Memory B cell (primary cell): Measurements from ENCODE around the gene RFT1.

Experiments
- ATAC-seq: fragments of 150-1000 bp; cut with Tn5 transposase; 2 replicates; pipeline ENCODE4 v1.10.0; 2021; ENCODE audit warnings: low read depth, mild to moderate bottlenecking, moderate library complexity
- DNase-seq, 2 donors: peaks; one replicate each; pipeline ENCODE4 v3.0.0; 2022; ENCODE audit warnings: low spot score in 2 of 2
- H3K27ac Mint-ChIP-seq: one replicate; pipeline ENCODE4 v1.8.0; 2022; ENCODE audit warnings: mild to moderate bottlenecking, moderate library complexity, mixed read lengths
- H3K27me3 Mint-ChIP-seq: one replicate; pipeline ENCODE4 v1.8.0; 2022; ENCODE audit warnings: mixed read lengths
- H3K36me3 Mint-ChIP-seq: one replicate; pipeline ENCODE4 v1.8.0; 2022; ENCODE audit warnings: mild to moderate bottlenecking, mixed read lengths
- H3K4me1 Mint-ChIP-seq: one replicate; pipeline ENCODE4 v1.8.0; 2022; ENCODE audit warnings: mixed read lengths
- H3K4me3 Mint-ChIP-seq: one replicate; pipeline ENCODE4 v1.8.0; 2022; ENCODE audit warnings: mild to moderate bottlenecking, moderate library complexity, mixed read lengths
- H3K9me3 Mint-ChIP-seq: one replicate; pipeline ENCODE4 v1.8.0; 2022; ENCODE audit warnings: mixed read lengths

Gene RFT1

GRCh38 chr3:53149006-53149690 lies 18.9 kb upstream of the RFT1 start:
- H3K4me1 Mint-ChIP-seq: peaks cover 2% of the 10 kb centered on the region
- no peaks in the 10 kb centered on the region for H3K36me3 Mint-ChIP-seq
- DNase-seq (no peak), ATAC-seq (no peak)
- peaks cover 3% of the 10 kb centered on the region for H3K27me3 Mint-ChIP-seq
- no peaks in the 10 kb centered on the region for H3K9me3 Mint-ChIP-seq
- H3K27ac Mint-ChIP-seq: no peak overlapping the region
- H3K4me3 Mint-ChIP-seq: no peak overlapping the region

DNA sequence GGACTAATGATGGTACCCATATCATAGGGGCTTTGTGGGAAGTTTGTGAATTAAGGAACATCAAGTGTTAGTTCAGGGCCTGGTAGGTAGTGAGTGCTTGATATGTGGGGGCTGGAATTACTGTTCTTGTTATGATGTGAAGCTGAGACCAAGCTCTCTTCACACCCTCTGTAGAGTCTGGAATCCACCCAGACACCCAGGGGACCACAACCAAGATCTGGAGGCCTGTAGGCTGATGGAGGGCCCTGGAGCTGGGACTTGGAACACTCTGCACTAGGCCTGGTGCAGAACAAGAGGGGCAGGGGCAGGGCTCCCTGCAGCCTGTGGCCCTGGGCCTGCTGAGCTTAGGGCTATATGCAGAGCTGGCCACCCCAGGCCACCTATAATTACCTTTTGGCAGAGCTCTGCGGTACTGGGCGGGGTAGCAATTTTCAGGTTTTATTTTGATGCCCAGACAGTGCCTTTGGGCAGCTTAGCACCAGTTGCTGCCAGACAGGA lies 17.7 kb upstream of the RFT1 start:
- no peaks in the 10 kb centered on the region for H3K9me3 Mint-ChIP-seq
- no peaks in the 10 kb centered on the region for H3K36me3 Mint-ChIP-seq
- ATAC-seq (no peak), DNase-seq (no peak)
- peaks cover 2% of the 10 kb centered on the region for H3K4me1 Mint-ChIP-seq
- no peak overlapping the region for H3K27ac Mint-ChIP-seq
- no peak overlapping the region for H3K4me3 Mint-ChIP-seq
- H3K27me3 Mint-ChIP-seq: no peaks in the 10 kb centered on the region

DNA sequence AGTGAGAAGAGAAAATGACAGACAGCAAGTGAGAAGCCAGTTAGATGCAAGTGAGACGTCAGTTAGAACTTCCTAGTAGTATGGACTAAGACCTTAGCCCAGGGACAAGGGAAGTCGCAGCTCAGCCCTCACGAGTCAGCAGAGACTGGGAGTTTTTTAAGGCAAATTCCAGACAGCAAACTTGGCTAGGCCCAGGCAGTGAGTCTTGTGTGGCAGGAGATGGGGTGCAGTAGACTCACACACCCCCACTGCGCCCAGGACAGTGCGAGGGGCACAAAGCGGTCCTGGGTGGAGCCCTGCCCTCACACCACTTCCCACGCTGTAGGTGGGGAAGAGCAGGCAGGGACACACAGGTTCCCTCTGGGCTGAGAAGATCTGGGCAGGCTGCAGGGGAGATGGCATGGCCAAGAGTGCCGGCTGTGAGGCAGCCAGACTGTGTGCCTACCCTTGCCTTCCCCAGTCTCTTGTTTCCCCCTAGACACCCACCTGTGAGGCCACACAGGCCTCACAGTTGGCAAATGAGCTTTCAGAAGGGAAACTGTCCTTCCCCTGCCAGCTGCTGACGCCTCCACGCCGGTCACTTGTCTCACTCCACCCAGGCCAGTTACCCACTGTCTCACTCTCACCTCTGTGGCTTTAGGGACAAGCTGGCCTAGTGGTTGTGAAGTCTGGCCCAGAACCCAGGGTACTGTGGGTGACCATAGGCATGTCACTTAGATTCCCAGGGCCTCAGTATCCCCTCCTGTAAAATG lies 17.1 kb upstream of the RFT1 start:
- no peak for DNase-seq
- no peak for ATAC-seq

GRCh38 chr3:53146319-53146891 lies 16.2 kb upstream of the RFT1 start:
- Mint-ChIP-seq H3K4me3 (no peak overlapping the region), H3K4me1 (peaks cover 2% of the 10 kb centered on the region), H3K36me3 (no peaks in the 10 kb centered on the region), H3K27ac (no peak overlapping the region), H3K9me3 (no peaks in the 10 kb centered on the region), H3K27me3 (no peaks in the 10 kb centered on the region)
- no peak for ATAC-seq
- DNase-seq: no peak

More for the DNA sequence above, 17.1 kb upstream of the RFT1 start:
- H3K4me3 Mint-ChIP-seq: no peak overlapping the region
- H3K9me3 Mint-ChIP-seq: no peaks in the 10 kb centered on the region
- no peaks in the 10 kb centered on the region for H3K27me3 Mint-ChIP-seq
- no peaks in the 10 kb centered on the region for H3K36me3 Mint-ChIP-seq
- peaks cover 2% of the 10 kb centered on the region for H3K4me1 Mint-ChIP-seq
- no peak overlapping the region for H3K27ac Mint-ChIP-seq

DNA sequence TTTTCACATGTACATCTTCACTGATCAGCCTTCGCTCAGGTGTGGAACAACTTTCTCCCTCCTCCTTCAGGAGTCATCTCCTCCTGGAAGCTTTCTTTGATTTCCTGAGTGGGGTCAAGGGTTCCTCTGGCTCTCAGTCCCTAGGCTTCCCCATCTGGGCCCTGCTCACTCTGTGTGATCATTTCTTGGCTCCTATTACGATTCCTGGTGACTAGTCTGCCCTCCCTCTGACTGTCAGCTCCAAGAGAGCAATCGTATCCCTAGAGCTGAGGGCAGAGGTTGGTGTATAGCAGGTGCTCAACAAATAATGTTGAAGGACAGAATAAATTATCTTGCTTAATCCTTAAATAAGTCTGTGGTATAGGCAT lies 15.5 kb upstream of the RFT1 start:
- DNase-seq: no peak
- Mint-ChIP-seq H3K4me1 (peaks cover 2% of the 10 kb centered on the region), H3K27me3 (no peaks in the 10 kb centered on the region), H3K9me3 (no peaks in the 10 kb centered on the region), H3K4me3 (no peak overlapping the region), H3K36me3 (no peaks in the 10 kb centered on the region), H3K27ac (no peak overlapping the region)
- no peak for ATAC-seq

- no peaks in the 10 kb centered on the region for H3K36me3 Mint-ChIP-seq
- DNase-seq (no peak), ATAC-seq (no peak)
- H3K9me3 Mint-ChIP-seq: no peaks in the 10 kb centered on the region
- no peaks in the 10 kb centered on the region for H3K27me3 Mint-ChIP-seq
- H3K4me3 Mint-ChIP-seq: no peak overlapping the region
- H3K27ac Mint-ChIP-seq: no peak overlapping the region
- H3K4me1 Mint-ChIP-seq: peaks cover 8% of the 10 kb centered on the region
Measured at GRCh38 chr3:53144862-53145712, 14.9 kb upstream of the RFT1 start.

DNA sequence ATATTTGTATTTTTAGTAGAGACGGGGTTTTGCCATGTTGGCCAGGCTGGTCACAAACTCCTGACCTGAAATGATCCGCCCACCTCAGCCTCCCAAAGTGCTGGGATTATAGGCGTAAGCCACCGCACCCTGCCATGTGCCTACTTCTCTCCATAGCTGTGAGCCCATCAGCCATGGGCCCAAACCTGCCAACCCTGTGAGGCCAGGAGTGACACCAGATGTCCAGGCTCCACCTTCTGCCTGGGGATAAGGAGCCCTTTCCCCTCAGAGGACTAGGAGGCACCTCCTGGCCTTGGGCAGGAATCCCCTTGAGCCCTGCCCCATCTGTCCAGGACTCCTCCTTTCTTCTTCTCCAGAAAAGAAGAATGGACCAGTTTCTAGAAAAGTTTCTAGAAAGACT lies 14.2 kb upstream of the RFT1 start:
- no peak overlapping the region for H3K4me3 Mint-ChIP-seq
- DNase-seq: no peak
- no peaks in the 10 kb centered on the region for H3K27me3 Mint-ChIP-seq
- ATAC-seq: no peak
- H3K4me1 Mint-ChIP-seq: peaks cover 8% of the 10 kb centered on the region
- no peak overlapping the region for H3K27ac Mint-ChIP-seq
- H3K9me3 Mint-ChIP-seq: no peaks in the 10 kb centered on the region
- H3K36me3 Mint-ChIP-seq: no peaks in the 10 kb centered on the region

DNA sequence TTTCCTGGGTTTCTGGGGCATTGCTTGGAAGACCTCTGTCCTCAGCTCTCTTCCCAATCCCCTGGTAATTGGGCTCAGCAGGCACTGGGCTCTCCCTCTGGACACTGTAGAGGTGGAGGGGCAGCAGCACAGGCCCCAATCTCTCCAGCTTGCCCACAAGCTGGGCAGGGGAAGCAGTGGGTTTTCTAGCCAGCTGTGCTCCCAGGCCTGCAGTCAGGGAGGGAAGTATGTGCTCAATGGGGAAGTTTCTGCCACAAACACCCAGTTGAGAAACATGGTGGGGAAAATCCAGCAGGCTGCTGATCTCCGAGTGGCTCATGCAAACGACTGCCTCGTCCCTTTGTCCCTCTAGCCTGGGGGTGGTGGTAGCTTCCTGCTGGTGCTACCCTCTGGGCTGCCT lies 12.8 kb upstream of the RFT1 start:
- no peak overlapping the region for H3K4me3 Mint-ChIP-seq
- H3K4me1 Mint-ChIP-seq: peaks cover 8% of the 10 kb centered on the region
- H3K27me3 Mint-ChIP-seq: no peaks in the 10 kb centered on the region
- H3K27ac Mint-ChIP-seq: no peak overlapping the region
- no peaks in the 10 kb centered on the region for H3K9me3 Mint-ChIP-seq
- H3K36me3 Mint-ChIP-seq: no peaks in the 10 kb centered on the region
- ATAC-seq: no peak
- DNase-seq: no peak

DNA sequence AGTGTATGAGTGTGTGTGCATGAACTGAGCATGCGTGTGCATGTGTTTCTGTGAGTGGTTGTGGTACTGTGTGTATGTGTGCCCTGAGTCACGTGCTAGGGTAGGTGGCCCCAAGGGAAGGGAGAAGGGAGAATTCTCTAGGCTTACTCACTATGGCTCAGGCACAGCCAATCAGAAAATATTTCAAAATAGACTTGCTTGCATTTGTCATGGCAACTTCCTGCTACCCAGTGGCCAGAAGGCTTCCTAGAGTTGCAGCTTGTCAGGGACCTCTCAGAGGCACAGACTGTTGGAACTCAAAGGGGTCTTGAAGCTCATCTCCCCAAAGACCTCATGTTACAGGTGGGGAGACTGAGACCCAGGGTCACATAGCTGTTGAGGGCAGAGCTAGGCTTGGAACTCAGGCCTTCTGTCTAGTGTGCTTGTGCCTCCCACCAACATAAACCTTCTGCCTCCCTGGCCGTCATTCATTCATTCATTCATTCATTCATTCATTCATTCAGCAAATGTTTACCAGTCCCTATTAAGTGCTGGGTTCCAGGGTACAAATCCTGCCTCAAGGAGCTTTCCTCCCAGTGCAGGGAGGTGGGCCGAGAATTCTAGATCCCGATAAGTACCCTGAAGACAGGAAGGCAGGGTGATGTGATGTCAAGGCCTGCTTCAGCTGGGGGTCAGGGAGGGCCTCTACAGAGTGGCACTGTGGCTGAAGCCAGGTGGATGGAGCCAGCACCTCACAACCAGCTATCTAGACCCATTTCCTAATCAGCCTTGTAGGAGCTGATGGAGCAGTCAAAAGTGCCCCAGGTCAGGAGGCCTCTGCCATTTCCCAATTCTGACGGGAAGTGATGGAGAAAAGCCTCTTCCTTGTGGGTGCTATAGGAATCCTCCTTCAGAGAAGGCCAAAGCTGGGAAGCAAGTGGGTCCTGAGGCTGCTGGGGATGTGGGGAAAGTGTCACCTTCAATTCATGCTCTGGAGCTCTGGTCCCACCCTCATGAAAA lies 10.9 kb upstream of the RFT1 start:
- H3K4me3 Mint-ChIP-seq: no peak overlapping the region
- H3K4me1 Mint-ChIP-seq: peaks cover 8% of the 10 kb centered on the region
- H3K27ac Mint-ChIP-seq: no peak overlapping the region
- no peaks in the 10 kb centered on the region for H3K27me3 Mint-ChIP-seq
- H3K36me3 Mint-ChIP-seq: no peaks in the 10 kb centered on the region
- DNase-seq: no peak
- no peaks in the 10 kb centered on the region for H3K9me3 Mint-ChIP-seq
- ATAC-seq: no peak

DNA sequence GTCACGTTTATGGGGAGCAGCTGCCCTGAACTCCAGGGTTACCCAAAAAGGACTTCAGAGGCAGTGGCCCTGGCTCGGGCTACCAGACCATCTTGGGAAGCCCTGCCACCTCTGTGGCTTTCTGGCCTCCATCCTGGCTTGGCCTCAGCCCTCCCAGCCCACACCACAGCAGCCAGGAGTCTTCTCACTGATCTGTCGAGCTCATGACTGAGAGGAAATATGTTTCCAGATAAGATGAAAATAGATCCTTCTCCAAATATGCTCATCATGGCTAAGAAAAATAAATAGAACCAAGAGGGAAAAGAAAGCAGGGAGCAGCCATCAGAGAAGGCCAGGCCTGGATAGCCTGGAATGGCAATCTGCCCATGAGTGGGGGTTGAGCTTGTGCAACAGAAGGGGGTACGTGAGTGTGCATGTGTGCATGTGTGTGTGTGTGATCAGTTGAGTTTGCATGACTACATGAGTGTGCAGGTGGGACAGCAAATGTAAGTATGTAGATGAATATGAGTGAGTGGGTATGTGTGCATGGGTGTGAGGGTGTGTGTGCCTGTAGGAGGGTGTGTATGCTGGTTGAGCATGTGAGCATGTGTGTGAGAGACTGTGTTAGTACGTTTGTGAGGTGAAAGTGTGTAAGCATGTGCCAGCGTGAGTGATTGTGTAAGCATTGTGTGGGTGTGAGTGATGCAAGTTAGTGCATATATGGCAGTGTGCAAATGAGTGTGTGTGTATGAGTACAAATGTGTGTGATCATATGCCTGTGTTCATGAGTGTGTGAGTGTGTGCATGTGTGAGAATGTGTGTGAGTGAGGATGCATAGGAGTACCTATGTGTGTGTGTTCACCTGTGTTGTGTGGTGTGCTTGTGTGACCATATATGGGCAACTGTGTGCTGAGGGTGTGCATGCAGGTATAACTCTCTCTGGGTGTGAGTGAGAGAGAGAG lies 9.9 kb upstream of the RFT1 start:
- no peak for ATAC-seq
- DNase-seq: no peak
- no peak overlapping the region for H3K27ac Mint-ChIP-seq

DNA sequence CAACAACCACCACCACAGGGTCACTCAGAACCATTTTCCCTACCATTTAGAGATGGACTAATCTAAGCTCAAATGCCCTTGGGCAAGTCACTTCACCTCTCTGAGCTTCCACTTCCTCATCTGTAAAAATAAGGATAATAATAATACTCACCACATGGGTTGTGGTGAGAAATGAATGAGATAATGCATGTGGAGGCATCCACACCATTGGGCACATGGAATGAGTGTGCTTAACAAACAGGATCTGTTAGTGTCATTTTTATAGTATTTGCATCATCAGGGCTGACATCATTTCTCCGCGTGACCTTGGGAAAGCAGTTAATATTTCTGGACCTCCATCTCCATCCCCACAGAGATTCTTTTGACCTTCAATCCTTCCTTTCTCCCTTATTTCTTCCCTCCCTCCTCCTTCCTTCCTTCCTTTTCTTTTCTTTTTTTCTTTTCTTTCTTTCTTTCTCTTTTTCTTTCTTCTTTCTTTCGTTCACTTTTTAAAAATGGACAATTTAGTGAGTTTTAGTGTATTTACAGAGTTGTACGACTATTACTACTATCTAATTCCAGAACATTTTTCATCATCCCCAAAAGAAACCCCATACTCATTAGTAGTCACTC lies 7.7 kb upstream of the RFT1 start:
- peak; percentile 19 for ATAC-seq
- H3K9me3 Mint-ChIP-seq: no peaks in the 10 kb centered on the region
- H3K36me3 Mint-ChIP-seq: no peaks in the 10 kb centered on the region
- H3K4me1 Mint-ChIP-seq: peaks cover 8% of the 10 kb centered on the region
- no peak overlapping the region for H3K27ac Mint-ChIP-seq
- H3K27me3 Mint-ChIP-seq: no peaks in the 10 kb centered on the region
- DNase-seq: no peak
- H3K4me3 Mint-ChIP-seq: no peak overlapping the region

More for the DNA sequence above, 9.9 kb upstream of the RFT1 start:
- H3K36me3 Mint-ChIP-seq: no peaks in the 10 kb centered on the region
- peaks cover 8% of the 10 kb centered on the region for H3K4me1 Mint-ChIP-seq
- H3K9me3 Mint-ChIP-seq: no peaks in the 10 kb centered on the region
- H3K27me3 Mint-ChIP-seq: no peaks in the 10 kb centered on the region
- H3K4me3 Mint-ChIP-seq: no peak overlapping the region

- no peaks in the 10 kb centered on the region for H3K36me3 Mint-ChIP-seq
Measured at GRCh38 chr3:53137221-53137620, 7.0 kb upstream of the RFT1 start.

More at GRCh38 chr3:53137221-53137620, 7.0 kb upstream of the RFT1 start:
- Mint-ChIP-seq H3K27ac (no peak overlapping the region), H3K4me1 (peaks cover 8% of the 10 kb centered on the region), H3K27me3 (no peaks in the 10 kb centered on the region), H3K9me3 (no peaks in the 10 kb centered on the region), H3K4me3 (no peak overlapping the region)
- ATAC-seq (no peak), DNase-seq (no peak)
